GM19240 (cell line): ENCODE data around the gene SRPRB.
"Not testable (repeated sequence)": the region's sequence is repeated elsewhere in the genome, so short reads cannot be mapped to it uniquely, and the experiment has no call there.

Experiments used
- DNase-seq: peaks from one replicate; pipeline ENCODE4 v3.0.0; 2011; ENCODE audit warnings: low spot score; ENCODE audit not compliant: insufficient read length

Gene SRPRB

GRCh38 chr3:133777807-133778568, 27.6 kb upstream of the SRPRB start:
- no peak for DNase-seq

- DNase-seq, result no peak
These were observed 25.9 kb upstream of the SRPRB start for GRCh38 chr3:133779626-133780203.

- not testable (repeated sequence) for DNase-seq
These were observed 24.9 kb upstream of the SRPRB start for GRCh38 chr3:133780756-133781155.

GRCh38 chr3:133781570-133781969, 24.0 kb upstream of the SRPRB start:
- no peak for DNase-seq

- DNase-seq, result no peak
These were observed 23.2 kb upstream of the SRPRB start for GRCh38 chr3:133782454-133782853.

GRCh38 chr3:133783762-133784161, 21.9 kb upstream of the SRPRB start:
- no peak for DNase-seq

- no peak for DNase-seq
These were observed 17.6 kb upstream of the SRPRB start for GRCh38 chr3:133788024-133788423.

- no peak for DNase-seq
These were observed 13.3 kb upstream of the SRPRB start for GRCh38 chr3:133792171-133792763.

- no peak for DNase-seq
These were observed 8.1 kb upstream of the SRPRB start for GRCh38 chr3:133797396-133798105.

GRCh38 chr3:133799794-133800585, 5.6 kb upstream of the SRPRB start:
- no peak for DNase-seq

GRCh38 chr3:133803469-133803868, 2.1 kb upstream of the SRPRB start:
- DNase-seq, result no peak

- no peak for DNase-seq
These were observed 719 bp upstream of the SRPRB start for GRCh38 chr3:133804896-133805295.

- no peak for DNase-seq
These were observed 272 bp upstream of the SRPRB start for GRCh38 chr3:133805384-133805701.

- no peak for DNase-seq
These were observed 7.3 kb downstream of the SRPRB start for GRCh38 chr3:133812872-133813271.

- no peak for DNase-seq
These were observed 9.8 kb downstream of the SRPRB start for GRCh38 chr3:133815386-133815785.

GRCh38 chr3:133820129-133820528, 14.5 kb downstream of the SRPRB start:
- no peak for DNase-seq

- no peak for DNase-seq
These were observed 15.5 kb downstream of the SRPRB start for GRCh38 chr3:133820889-133821675.

- no peak for DNase-seq
These were observed 16.4 kb downstream of the SRPRB start for GRCh38 chr3:133821767-133822638.

GRCh38 chr3:133824961-133825485, 19.4 kb downstream of the SRPRB start:
- DNase-seq, result no peak
